PC-9 (cell line): Measurements from ENCODE around the gene NDUFAF2. TPM values are rescaled to one million over a fixed set of nuclear protein-coding genes. Genes with fewer than 3 reads are reported as not detected.

Source experiments
- BruUV-seq: library from RNA; stranded (reverse); fragments of 400-500 nt; replicated peaks from 2 replicates; lab custom pipeline; 2021; lab: Mats Ljungman, UMichigan
- CTCF ChIA-PET: fragments of 300-600 bp; sonication (Branson Sonifier 250); formaldehyde crosslinking; loops from one replicate; lab custom pipeline; 2022; ENCODE audit warnings: antibody characterized with exemption; lab: Charles Lee
- POLR2A ChIA-PET: fragments of 300-600 bp; sonication (Branson Sonifier 250); formaldehyde crosslinking; loops from one replicate; lab custom pipeline; 2022; ENCODE audit warnings: antibody characterized with exemption; ENCODE audit not compliant: unreplicated experiment; lab: Charles Lee
- DNase-seq, 2 experiments: peaks; one replicate each; pipeline versions ENCODE4 v3.0.0 to v3.0.0-alpha.2; 2015 to 2022; ENCODE audit warnings: mixed read lengths in 1 of 2
- H2AFZ ChIP-seq: fragments of 200-600 bp; sonication (generic); 2 replicates; pipeline ENCODE4 v1.8.1; 2017; ENCODE audit warnings: antibody characterized with exemption
- H3F3A ChIP-seq: fragments of 200-600 bp; sonication (generic); 2 replicates; pipeline ENCODE4 v1.8.1; 2017; ENCODE audit warnings: antibody characterized with exemption, mild to moderate bottlenecking, low read depth; ENCODE audit not compliant: insufficient read depth
- H3K27ac ChIP-seq: fragments of 200-600 bp; sonication (generic); 2 replicates; pipeline ENCODE4 v1.6.1; 2016; ENCODE audit warnings: mixed run types
- H3K27me3 ChIP-seq: fragments of 200-600 bp; sonication (generic); 2 replicates; pipeline ENCODE4 v1.6.1; 2016; ENCODE audit warnings: low read depth, mixed run types; ENCODE audit not compliant: insufficient read depth
- H3K36me3 ChIP-seq: fragments of 200-600 bp; sonication (generic); 2 replicates; pipeline ENCODE4 v1.6.1; 2016; ENCODE audit warnings: low read depth, mixed run types
- H3K4me1 ChIP-seq: fragments of 200-600 bp; sonication (generic); replicated peaks from 2 replicates; pipeline ENCODE4 v1.6.1; 2016; ENCODE audit warnings: mixed run types; ENCODE audit not compliant: insufficient read depth
- H3K4me2 ChIP-seq: fragments of 200-600 bp; sonication (generic); 2 replicates; pipeline ENCODE4 v1.6.1; 2017; ENCODE audit warnings: mixed run types
- H3K4me3 ChIP-seq: fragments of 200-600 bp; sonication (generic); 2 replicates; pipeline ENCODE4 v1.6.1; 2016; ENCODE audit warnings: mixed run types
- H3K79me2 ChIP-seq: fragments of 200-600 bp; sonication (generic); 2 replicates; pipeline ENCODE4 v1.6.1; 2017; ENCODE audit warnings: low read depth, mixed run types
- H3K9me2 ChIP-seq: fragments of 200-600 bp; sonication (generic); 2 replicates; pipeline ENCODE4 v1.8.1; 2017; ENCODE audit warnings: mild to moderate bottlenecking; ENCODE audit not compliant: insufficient read depth
- H3K9me3 ChIP-seq: fragments of 200-600 bp; sonication (generic); 2 replicates; pipeline ENCODE4 v1.8.1; 2016; ENCODE audit warnings: low read depth; ENCODE audit not compliant: insufficient read depth
- H4K20me1 ChIP-seq: fragments of 200-600 bp; sonication (generic); 2 replicates; pipeline ENCODE4 v1.8.1; 2017; ENCODE audit not compliant: insufficient read depth
- CTCF ChIP-seq: fragments of 200-600 bp; sonication (generic); conservative IDR thresholded peaks from 2 replicates; pipeline ENCODE4 v1.6.1; 2017; ENCODE audit warnings: mixed run types, antibody characterized with exemption, mild to moderate bottlenecking, moderate library complexity
- EZH2 ChIP-seq: fragments of 200-600 bp; sonication (generic); IDR thresholded peaks from 2 replicates; pipeline ENCODE4 v1.8.0; 2017; ENCODE audit warnings: antibody characterized with exemption, low read depth
- intact Hi-C: fragments of 100-400 bp; cut with micrococcal nuclease; formaldehyde crosslinking; loops from one replicate; pipeline ENCODE4 v1.10.0; 2022; ENCODE audit not compliant: unreplicated experiment
- total RNA-seq: library from RNA; stranded (reverse); gene quantifications from 2 replicates; pipeline ENCODE4 v1.2.3, GENCODE V29; 2021

The NDUFAF2 gene
- total RNA-seq, 1 experiment from 2014 or later, result 42.7 TPM

DNA sequence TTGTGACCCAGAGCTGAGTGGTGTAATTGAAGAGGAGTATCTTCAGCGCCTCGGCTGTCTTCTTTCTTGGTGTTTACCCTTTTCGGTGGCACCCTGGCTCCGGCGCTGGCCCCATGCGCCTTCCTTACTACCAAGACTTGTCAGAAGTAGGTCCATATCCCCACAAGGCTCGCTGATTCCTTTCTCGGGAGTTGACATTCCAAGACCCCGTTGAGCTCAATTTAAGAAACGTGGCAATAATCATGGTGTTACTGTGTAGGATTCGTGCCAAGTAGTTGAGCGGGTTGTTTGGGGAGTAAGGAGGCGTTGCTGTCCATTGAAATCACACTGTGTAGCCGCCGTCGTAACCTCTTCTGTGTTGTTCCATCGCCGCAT, 795 bp downstream of the NDUFAF2 start:
- no peak for TF ChIP-seq EZH2
- peak overlapping the region; percentile 97 for H3K4me2 ChIP-seq
- peaks cover 14% of the 10 kb centered on the region; the same call in 1 of the 2 replicates for H4K20me1 ChIP-seq
- ChIA-PET POLR2A (interaction anchor here (0.6 kb wide), 1 partner anchor 116 kb away, joined by 3 read pairs; no protein-coding TSS in a partner anchor), CTCF (interaction anchor here (0.8 kb wide), 1 partner anchor 734 kb away, joined by 3 read pairs; no protein-coding TSS in a partner anchor)
- H2AFZ ChIP-seq, result peak overlapping the region; percentile 98
- no peaks in the 10 kb centered on the region for H3K9me3 ChIP-seq
- peaks cover 13% of the 10 kb centered on the region; the same call in 1 of the 2 replicates for H3F3A ChIP-seq
- intact Hi-C loops, result loop anchor here (5.0 kb wide), 2 partner anchors 112 to 268 kb away; no protein-coding TSS in a partner anchor
- H3K36me3 ChIP-seq, result no peaks in the 10 kb centered on the region
- no peaks in the 10 kb centered on the region for H3K27me3 ChIP-seq
- BruUV-seq, result TSS peak; percentile 45
- no peaks in the 10 kb centered on the region for H3K9me2 ChIP-seq
- H3K4me1 ChIP-seq, result peaks cover 26% of the 10 kb centered on the region
- peaks cover 92% of the 10 kb centered on the region for H3K79me2 ChIP-seq
- peak overlapping the region; percentile 70 for H3K27ac ChIP-seq
- peak in 1 of 2 experiments; percentile 35 for DNase-seq
- H3K4me3 ChIP-seq, result peak overlapping the region; percentile 98

DNA sequence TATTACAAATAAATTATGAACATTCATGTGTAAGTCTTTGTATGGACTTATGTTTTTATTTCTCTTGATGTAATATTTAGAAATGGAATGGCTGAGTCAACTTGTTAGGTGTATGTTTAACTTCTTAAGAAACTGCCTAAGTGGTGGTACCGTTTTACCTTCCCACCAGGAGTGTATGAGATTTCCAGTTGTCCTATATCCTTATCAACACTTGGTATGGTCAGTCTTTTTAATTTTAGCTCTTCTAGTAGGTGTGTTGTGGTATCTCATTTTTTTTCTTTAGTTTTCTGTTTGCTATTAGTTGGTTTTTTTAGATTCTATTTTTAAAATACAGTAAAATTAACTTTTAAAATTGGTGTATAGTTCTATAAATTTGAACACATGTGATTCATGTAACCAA, 3.7 kb downstream of the NDUFAF2 start:
- DNase-seq, result no peak
- Histone ChIP-seq H2AFZ (no peak overlapping the region), H3K79me2 (peaks cover 92% of the 10 kb centered on the region), H3K9me2 (no peaks in the 10 kb centered on the region), H3F3A (peaks cover 13% of the 10 kb centered on the region; the same call in 1 of the 2 replicates), H3K36me3 (no peaks in the 10 kb centered on the region), H4K20me1 (peaks cover 14% of the 10 kb centered on the region), H3K4me1 (peaks cover 17% of the 10 kb centered on the region), H3K4me3 (no peak overlapping the region), H3K27me3 (no peaks in the 10 kb centered on the region), H3K9me3 (no peaks in the 10 kb centered on the region), H3K4me2 (no peak overlapping the region), H3K27ac (no peak overlapping the region)
- no TSS peak for BruUV-seq
- ChIA-PET POLR2A (no interaction called here), CTCF (no interaction called here)
- TF ChIP-seq EZH2 (no peak), CTCF (no peak)
- intact Hi-C loops, result loop anchor here (5.0 kb wide), 2 partner anchors 109 to 271 kb away; no protein-coding TSS in a partner anchor

DNA sequence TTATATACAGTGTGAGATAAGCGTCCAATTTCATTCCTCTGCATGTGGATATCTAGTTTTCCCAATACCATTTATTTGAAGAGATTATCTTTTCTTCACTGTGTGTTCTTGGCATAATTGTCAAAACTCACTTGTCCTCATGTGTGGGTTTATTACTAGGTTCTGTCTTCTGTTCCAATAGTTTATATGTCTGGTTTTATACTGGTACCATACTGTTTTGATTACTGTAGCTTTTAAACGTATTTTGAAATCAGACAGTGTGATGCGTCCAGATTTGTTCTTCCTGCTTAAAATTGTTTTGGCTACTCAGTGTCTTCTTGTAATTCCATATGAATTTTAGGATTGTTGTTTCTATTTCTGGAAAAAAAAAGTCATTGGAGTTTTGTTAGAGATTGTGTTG, 10.2 kb downstream of the NDUFAF2 start:
- Histone ChIP-seq H3K9me3 (peaks cover 4% of the 10 kb centered on the region; the same call in 1 of the 2 replicates), H3K79me2 (peaks cover 89% of the 10 kb centered on the region), H3F3A (peaks cover under 1% of the 10 kb centered on the region; the same call in 1 of the 2 replicates), H2AFZ (no peak overlapping the region), H3K36me3 (0 out of 2 replicates have a peak, but pooled peaks cover 3% of the 10 kb centered on the region), H3K27ac (no peak overlapping the region), H3K4me3 (no peak overlapping the region), H3K27me3 (no peaks in the 10 kb centered on the region), H3K9me2 (no peaks in the 10 kb centered on the region), H3K4me1 (no peaks in the 10 kb centered on the region), H4K20me1 (peaks cover 26% of the 10 kb centered on the region), H3K4me2 (no peak overlapping the region)
- no peak for DNase-seq
- ChIA-PET CTCF (no interaction called here), POLR2A (no interaction called here)
- intact Hi-C loops, result loop anchor here (10.0 kb wide), 1 partner anchor 1270 kb away; no protein-coding TSS in a partner anchor
- no TSS peak for BruUV-seq
- TF ChIP-seq CTCF (no peak), EZH2 (no peak)
